Measurements from ENCODE around the gene ASGR1.

- no peak for TF ChIP-seq CTCF (IDR thresholded peaks at IDR 0.05)
- no peak for TF ChIP-seq POLR2A (IDR thresholded peaks at IDR 0.05)
- no peak for TF ChIP-seq POLR2AphosphoS5 (IDR thresholded peaks at IDR 0.05; ENCODE audit: insufficient read depth in 1 of 2, low read depth in 1 of 2)
Observed at GRCh38 chr17:7138800-7139381, 40.3 kb downstream of the ASGR1 start.
